Fibroblast of peridontal ligament (primary cell): ENCODE data around the gene CBR3.

Source experiments
- DNase-seq: peaks from one replicate; pipeline ENCODE4 v3.0.0-alpha.2; 2010; ENCODE audit errors: extremely low read depth

Gene CBR3

DNA sequence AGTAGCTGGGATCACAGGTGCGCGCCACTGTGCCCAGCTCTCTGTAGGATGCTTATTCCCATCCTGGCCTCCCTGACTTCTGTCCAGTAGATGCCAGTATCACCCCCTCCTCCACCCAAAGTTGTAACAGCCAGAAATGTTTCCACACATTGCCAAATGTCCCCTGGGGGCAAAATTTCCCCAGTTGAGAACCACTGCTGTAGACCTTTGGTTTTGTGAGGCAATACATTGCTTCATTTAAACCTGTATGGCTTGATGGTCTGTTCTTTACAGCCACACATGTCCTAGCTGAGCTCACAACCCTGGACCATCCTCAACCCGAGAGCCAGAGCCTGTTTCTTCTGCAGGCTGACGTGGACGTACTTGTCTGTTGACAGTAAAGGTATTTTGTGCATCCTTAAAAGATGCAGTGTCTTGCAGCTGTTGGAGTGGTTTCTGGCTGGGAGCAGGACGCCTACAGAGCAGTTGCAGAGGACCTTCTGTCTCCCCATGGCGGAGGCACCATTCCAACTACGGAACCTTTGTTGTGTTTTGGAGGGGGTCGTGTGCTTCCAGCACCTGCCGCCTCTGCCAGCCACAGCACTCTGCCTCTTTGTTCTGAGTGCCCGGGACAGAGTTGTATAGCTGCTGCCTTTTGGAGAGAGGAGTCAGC lies 48.4 kb downstream of the CBR3 start:
- DNase-seq = peak; percentile 48

DNA sequence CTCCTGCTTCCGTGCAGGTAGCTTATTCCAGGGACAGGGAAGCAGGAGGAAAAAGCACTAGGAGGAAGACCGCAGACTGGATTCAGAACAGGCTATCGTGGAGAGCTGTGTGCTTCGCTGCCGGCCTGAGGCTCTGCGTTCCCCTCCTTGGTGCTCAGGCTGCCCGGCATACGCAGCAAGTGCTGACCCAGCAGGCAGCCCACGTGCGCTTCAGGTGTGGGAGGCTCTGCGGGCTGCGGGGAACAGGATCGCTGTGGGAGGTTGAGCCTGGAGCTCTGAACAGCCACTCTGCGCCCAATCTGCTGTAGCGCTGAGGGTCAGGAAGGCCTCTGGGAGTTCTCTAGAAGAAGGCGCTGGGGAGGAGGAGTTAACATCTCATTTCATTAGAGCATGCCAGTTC lies 49.7 kb downstream of the CBR3 start:
- DNase-seq = no peak

DNA sequence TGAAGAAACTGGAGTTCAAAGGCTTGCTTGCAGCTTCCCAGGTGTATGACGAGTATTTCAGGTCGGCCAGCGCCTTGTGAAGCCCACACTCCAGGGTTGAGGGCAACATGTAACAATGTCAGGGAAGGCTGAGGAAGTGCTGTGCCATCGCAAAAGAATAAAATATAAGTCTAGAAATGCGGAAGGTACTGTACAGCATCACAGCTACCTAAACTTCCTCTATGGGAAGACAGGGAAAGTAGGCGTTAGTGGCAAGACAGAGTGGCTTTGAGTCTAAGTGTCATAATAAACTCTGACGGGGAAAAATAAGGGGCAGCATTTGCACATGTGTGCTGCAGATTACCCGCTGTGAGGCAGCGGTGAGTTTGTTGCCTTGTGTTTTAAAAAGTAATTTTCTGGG lies 50.6 kb downstream of the CBR3 start:
- DNase-seq = no peak

DNA sequence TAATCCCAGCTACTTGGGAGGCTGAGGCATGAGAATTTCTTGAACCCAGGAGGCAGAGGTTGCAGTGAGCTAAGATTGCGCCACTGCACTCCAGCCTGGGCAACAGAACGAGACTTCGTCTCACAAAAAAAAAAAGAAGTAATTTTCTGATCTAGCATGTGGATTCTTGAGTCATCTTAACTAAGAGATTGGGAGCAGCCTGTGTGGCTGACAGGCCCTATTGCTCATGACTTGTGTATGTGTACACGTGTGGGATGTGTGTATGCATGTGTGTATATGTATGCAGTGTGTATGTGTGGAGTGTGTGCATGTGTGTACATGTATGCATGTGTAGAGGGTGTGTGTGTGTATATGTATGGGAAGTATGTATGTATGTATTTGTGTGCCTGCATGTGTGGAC lies 51.2 kb downstream of the CBR3 start:
- DNase-seq = no peak

DNA sequence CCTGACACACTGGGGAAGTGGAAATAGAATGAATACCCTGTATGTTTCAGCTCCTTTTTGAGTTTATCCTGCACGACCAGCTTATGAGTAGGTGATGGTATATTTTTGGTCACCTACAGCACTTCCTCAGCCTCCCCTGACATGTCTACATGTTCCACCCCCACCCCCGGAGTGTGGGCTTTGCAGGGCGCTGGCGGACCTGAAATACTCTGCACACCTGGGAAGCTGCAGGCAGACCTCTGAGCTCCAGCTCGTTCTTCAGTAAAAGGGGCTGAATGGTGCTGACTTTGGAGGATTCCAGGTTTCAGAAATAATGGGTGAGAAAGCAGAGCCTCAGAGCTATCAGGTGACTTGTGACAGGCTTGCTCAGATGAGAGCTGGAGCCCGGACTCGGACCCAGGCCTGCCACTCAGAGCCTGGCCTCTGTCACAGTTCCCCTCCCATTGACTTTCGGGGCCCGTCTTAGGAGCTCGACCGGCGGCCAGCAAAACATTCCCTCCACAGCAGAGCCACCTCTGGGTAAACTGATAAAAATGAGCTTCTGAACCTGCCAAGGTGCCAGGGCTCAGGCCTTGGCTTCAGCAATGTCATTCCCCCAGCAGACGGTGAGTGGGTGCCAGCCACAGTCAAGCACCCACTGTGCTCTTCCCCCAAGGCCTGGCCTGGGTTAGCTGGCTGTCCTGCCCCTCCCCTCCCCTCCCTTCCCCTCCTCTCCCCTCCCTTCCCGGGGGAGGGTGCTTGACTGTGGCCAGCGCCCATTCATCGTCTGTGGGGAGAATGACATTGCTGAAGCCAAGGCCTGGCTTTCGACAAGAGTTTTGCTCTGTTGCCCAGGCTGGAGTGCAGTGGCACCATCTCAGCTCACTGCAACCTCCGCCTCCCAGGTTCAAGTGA lies 51.9 kb downstream of the CBR3 start:
- no peak for DNase-seq

DNA sequence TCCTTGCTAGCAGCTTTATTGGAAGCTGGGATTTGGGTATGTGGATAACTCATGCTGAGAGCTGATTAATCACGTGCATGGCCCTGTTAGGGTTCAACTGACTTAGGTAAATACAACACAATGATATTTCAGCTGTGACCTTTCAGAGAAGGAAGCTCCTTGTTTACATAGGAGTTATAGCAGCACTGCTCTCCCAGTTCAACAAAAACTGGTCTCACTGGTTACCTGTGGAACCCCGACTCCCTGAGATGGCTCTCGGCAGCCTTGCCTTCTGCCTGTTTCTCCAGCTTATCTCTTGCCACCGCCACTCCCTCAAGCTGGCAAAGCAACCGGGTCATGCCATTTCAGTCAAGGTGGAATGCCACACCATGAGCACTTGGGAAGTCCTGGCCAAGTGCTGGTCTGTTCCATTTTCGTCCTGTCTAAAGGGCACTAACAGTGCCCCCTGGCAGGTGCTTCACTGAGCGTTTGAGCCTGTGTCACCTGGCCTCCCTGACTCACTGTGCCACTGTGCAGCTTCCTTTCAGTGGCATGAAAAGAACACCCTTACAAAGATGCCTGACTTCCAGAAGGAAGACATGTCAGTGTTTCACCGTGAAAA lies 53.3 kb downstream of the CBR3 start:
- DNase-seq = no peak

DNA sequence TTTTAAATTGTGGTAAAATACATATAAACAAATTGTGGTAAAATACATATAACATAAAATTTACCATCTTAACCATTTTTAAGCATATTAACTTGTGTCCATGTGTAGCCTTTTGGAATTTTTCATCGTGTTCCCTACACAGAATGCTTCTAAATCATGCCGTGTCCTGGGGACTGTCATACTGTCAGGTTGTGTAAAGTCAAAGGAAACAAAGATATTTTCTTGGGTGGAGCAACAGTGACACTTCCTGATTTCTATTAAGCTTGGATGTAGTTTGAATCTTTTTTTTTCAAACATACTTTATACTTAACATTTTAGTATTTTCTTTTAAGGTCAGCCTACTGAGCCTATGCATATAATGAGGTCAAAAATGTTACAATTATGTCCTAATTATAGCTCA lies 54.1 kb downstream of the CBR3 start:
- DNase-seq = no peak

DNA sequence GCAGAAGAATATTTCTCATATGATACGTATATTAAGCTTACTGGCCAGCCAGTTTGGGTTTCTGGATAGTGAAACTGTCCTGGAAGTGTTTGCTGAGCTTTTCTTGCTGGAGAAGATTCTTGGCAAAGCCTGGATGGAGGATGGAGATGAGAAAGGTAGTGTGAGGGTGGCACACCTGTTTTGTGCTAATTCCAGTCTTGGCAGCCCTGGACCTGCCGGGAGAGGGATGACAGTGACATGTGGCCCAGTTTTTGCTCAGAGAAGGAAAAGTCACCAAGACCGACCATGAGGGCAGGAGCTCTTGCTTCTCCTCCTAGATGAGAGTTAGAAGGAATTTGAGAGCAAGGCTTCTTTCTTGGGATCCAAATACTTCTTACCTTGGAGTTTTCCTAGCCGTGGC lies 55.9 kb downstream of the CBR3 start:
- DNase-seq = no peak

DNA sequence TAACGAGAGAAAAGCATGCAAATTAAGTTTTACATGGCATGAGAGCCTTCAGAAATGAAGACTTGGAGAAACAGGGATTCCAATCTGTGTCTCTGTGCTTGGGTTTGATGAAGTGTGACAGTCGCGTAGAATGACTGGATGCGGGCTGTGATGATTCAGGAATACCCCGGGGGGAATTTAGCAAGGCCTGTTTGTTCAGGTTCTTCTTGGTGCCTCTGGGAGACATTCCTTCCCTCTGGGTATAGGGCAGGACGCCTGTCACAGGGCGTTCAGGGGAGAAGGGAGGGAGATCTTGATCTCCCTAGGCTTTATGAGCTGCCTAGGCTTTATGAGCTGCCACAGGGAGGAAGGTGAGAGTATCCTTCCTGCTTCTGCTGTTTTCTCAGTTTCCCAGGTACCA lies 58.3 kb downstream of the CBR3 start:
- no peak for DNase-seq

DNA sequence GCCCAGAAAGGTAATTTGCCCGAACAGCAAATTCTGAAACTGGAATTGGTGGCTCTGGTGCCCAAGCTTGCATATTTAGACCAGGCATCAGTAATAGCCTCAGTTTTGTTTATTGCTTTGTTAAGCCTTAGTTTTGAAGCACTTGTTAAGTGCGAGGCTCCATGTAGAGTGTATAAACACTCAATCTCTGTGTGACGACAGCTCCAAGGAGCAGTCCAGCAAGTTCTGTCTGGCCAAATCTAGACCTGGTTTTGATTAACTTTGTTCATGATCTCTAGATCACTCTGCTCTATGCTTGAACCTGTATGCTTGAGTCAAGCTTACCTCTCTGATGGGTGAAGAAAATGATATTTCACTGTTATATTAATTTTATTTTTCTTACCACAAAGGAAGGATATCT lies 59.1 kb downstream of the CBR3 start:
- peak; percentile 47 for DNase-seq

DNA sequence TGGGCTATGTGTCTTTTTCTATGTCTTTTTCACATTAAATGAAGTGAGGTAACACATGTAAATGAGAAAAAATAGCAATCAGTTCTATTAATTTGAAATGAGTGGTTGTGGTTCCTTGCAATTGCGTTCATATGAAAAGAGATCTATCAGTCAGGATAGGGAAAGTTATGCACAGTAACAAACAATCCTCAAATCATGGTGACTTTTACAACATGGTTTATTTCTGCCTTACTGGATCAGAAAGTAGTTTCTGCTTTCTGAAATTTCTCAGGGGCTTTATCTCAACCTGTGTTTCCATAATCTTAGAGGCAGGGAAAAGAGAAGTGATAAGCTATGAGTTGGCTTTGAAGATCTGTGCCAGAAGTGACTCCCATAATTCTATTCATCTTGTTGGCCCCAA lies 60.7 kb downstream of the CBR3 start:
- DNase-seq = no peak
